K562 (cell line): ENCODE data around the gene CCDC136. TPM values are rescaled to one million over a fixed set of nuclear protein-coding genes. Genes with fewer than 3 reads are reported as not detected.
A peak's percentile ranks its signal among the peaks of the same experiment; 100 is the strongest.

ENCODE experiments used
- ADNP ChIP-seq: fragments of 200-800 bp; sonication (Bioruptor generic); IDR thresholded peaks from 2 replicates; pipeline ENCODE4 v1.6.1; 2016; ENCODE audit warnings: missing genetic modification characterization, missing compliant biosample characterization
- CBFB ChIP-seq: sonication (generic); formaldehyde crosslinking; IDR thresholded peaks from 2 replicates; pipeline ENCODE4 v1.4.0; 2020; ENCODE audit warnings: mild to moderate bottlenecking, missing genetic modification reagents
- CBX2 ChIP-seq: fragments of 200-600 bp; sonication (generic); IDR thresholded peaks from one replicate; pipeline ENCODE4 v1.6.1; 2012; ENCODE audit warnings: mild to moderate bottlenecking, low read length, inconsistent platforms; ENCODE audit not compliant: insufficient read depth, poor library complexity, severe bottlenecking
- CEBPB ChIP-seq: fragments of 450-650 bp; IDR thresholded peaks from 2 replicates; pipeline ENCODE4 v1.6.1; 2016; ENCODE audit warnings: missing genetic modification characterization, missing compliant biosample characterization
- CHD4 ChIP-seq: fragments of 200-600 bp; sonication (generic); IDR thresholded peaks from 3 replicates; pipeline ENCODE4 v1.6.1; 2012; ENCODE audit warnings: low read depth, mild to moderate bottlenecking, mixed read lengths, low read length, inconsistent platforms; ENCODE audit not compliant: insufficient read depth, insufficient replicate concordance, poor library complexity, severe bottlenecking
- DIDO1 ChIP-seq: fragments of 450-650 bp; IDR thresholded peaks from 2 replicates; pipeline ENCODE4 v1.6.1; 2016; ENCODE audit warnings: low read depth, missing biosample characterization, missing genetic modification characterization
- DMBX1 ChIP-seq: fragments of 250-450 bp; sonication (Bioruptor Pico); IDR thresholded peaks from 2 replicates; pipeline ENCODE4 v1.8.0; 2022; ENCODE audit warnings: inconsistent platforms, mild to moderate bottlenecking, moderate library complexity, borderline replicate concordance
- E2F3 ChIP-seq: fragments of 250-450 bp; sonication (Bioruptor Pico); IDR thresholded peaks from 2 replicates; pipeline ENCODE4 v1.4.0; 2020; ENCODE audit warnings: mild to moderate bottlenecking
- ETV1 ChIP-seq: fragments of 450-650 bp; conservative IDR thresholded peaks from 2 replicates; pipeline ENCODE4 v1.6.1; 2016; ENCODE audit warnings: missing genetic modification characterization, control low read depth, low read depth, missing compliant biosample characterization
- PPARD ChIP-seq: fragments of 250-450 bp; sonication (Bioruptor Pico); IDR thresholded peaks from 2 replicates; pipeline ENCODE4 v1.8.0; 2022; ENCODE audit warnings: inconsistent platforms, mild to moderate bottlenecking, moderate library complexity
- RBM25 ChIP-seq: fragments of 200-400 bp; formaldehyde crosslinking; IDR thresholded peaks from 2 replicates; pipeline ENCODE4 v1.6.1; 2018; ENCODE audit warnings: low read length, low read depth, moderate library complexity; ENCODE audit not compliant: severe bottlenecking
- ZC3H8 ChIP-seq: fragments of 450-650 bp; IDR thresholded peaks from 2 replicates; pipeline ENCODE4 v1.6.1; 2017
- ZNF311 ChIP-seq: fragments of 250-450 bp; sonication (Bioruptor Pico); IDR thresholded peaks from 2 replicates; pipeline ENCODE4 v1.4.0; 2020; ENCODE audit warnings: mild to moderate bottlenecking, moderate library complexity
- polyA plus RNA-seq, 8 experiments: library from polyadenylated mRNA; depleted of rRNA in 4 of 8; stranded (reverse) in 5 of 8; unstranded in 3 of 8; fragments of >200 nt; fragmentation: Nextera tagmentation in 2 of 8; fragmentation: Illumina TruSeq in 1 of 8; extraction: Ambion mirVana in 2 of 8; extraction: Trizol in 1 of 8; gene quantifications; 2 replicates each; pipeline versions ENCODE4 v1.2.1 to v1.2.3, GENCODE V29; 2011 to 2014; ENCODE audit warnings: inconsistent platforms in 1 of 8, missing spikeins in 1 of 8
- total RNA-seq, 7 experiments: library from RNA; depleted of rRNA in 6 of 7; stranded (reverse); fragments of >200 nt in 6 of 7; fragmentation: Illumina TruSeq in 2 of 7; extraction: Trizol in 2 of 7; gene quantifications; 2 replicates each; pipeline versions ENCODE4 v1.2.1 to v1.2.3, GENCODE V29; 2011 to 2021; ENCODE audit warnings: low replicate concordance in 1 of 7
- TF ChIP-seq, protein P1 (sequence below): fragments of 450-650 bp; IDR thresholded peaks from 2 replicates; pipeline ENCODE4 v1.6.1; 2016
- TF ChIP-seq, protein P2 (sequence below): sonication (generic); formaldehyde crosslinking; IDR thresholded peaks from 2 replicates; pipeline ENCODE4 v1.8.1; 2023; ENCODE audit warnings: mild to moderate bottlenecking, missing genetic modification reagents
- TF ChIP-seq, protein P3 (sequence below): fragments of 450-650 bp; IDR thresholded peaks from 2 replicates; pipeline ENCODE4 v1.6.1; 2016; ENCODE audit warnings: low read depth

Gene CCDC136
- total and polyA plus RNA-seq, 9 of the 15 experiments (the other 6 are each of a cell fraction or from before 2014, with no cell fraction given), result 2.4 to 40.8 (median 26.5) TPM

DNA sequence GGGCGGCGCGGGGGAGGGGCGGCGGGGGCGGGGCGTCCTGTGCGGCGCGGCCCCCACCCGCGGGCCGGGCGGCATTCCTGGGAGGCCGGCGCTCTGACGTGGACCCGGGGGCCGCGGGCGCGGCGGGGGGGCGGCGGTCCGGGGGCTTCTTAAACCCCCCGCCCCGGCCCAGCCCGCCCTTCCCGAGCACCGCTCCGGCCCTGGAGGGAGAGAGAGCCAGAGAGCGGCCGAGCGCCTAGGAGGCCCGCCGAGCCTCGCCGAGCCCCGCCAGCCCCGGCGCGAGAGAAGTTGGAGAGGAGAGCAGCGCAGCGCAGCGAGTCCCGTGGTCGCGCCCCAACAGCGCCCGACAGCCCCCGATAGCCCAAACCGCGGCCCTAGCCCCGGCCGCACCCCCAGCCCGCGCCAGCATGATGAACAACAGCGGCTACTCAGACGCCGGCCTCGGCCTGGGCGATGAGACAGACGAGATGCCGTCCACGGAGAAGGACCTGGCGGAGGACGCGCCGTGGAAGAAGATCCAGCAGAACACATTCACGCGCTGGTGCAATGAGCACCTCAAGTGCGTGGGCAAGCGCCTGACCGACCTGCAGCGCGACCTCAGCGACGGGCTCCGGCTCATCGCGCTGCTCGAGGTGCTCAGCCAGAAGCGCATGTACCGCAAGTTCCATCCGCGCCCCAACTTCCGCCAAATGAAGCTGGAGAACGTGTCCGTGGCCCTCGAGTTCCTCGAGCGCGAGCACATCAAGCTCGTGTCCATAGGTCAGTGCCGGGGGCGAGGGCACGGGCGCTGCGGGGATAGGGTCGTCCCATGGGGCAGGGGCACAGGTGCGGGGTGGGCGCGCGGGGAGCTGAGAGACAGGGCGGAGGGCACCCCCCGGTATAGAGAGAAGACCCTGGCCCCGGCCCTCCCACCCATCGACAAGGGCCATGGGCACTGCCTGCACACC is 38.7 kb downstream of the CCDC136 start, which contains the start of gene FLNC (continued):
- TF ChIP-seq ADNP (tag), result no peak
- no peak for TF ChIP-seq CHD4
- TF ChIP-seq, protein P1, sequence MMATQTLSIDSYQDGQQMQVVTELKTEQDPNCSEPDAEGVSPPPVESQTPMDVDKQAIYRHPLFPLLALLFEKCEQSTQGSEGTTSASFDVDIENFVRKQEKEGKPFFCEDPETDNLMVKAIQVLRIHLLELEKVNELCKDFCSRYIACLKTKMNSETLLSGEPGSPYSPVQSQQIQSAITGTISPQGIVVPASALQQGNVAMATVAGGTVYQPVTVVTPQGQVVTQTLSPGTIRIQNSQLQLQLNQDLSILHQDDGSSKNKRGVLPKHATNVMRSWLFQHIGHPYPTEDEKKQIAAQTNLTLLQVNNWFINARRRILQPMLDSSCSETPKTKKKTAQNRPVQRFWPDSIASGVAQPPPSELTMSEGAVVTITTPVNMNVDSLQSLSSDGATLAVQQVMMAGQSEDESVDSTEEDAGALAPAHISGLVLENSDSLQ, result no peak
- TF ChIP-seq, protein P2, sequence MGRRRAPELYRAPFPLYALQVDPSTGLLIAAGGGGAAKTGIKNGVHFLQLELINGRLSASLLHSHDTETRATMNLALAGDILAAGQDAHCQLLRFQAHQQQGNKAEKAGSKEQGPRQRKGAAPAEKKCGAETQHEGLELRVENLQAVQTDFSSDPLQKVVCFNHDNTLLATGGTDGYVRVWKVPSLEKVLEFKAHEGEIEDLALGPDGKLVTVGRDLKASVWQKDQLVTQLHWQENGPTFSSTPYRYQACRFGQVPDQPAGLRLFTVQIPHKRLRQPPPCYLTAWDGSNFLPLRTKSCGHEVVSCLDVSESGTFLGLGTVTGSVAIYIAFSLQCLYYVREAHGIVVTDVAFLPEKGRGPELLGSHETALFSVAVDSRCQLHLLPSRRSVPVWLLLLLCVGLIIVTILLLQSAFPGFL, result no peak
- TF ChIP-seq, protein P3, sequence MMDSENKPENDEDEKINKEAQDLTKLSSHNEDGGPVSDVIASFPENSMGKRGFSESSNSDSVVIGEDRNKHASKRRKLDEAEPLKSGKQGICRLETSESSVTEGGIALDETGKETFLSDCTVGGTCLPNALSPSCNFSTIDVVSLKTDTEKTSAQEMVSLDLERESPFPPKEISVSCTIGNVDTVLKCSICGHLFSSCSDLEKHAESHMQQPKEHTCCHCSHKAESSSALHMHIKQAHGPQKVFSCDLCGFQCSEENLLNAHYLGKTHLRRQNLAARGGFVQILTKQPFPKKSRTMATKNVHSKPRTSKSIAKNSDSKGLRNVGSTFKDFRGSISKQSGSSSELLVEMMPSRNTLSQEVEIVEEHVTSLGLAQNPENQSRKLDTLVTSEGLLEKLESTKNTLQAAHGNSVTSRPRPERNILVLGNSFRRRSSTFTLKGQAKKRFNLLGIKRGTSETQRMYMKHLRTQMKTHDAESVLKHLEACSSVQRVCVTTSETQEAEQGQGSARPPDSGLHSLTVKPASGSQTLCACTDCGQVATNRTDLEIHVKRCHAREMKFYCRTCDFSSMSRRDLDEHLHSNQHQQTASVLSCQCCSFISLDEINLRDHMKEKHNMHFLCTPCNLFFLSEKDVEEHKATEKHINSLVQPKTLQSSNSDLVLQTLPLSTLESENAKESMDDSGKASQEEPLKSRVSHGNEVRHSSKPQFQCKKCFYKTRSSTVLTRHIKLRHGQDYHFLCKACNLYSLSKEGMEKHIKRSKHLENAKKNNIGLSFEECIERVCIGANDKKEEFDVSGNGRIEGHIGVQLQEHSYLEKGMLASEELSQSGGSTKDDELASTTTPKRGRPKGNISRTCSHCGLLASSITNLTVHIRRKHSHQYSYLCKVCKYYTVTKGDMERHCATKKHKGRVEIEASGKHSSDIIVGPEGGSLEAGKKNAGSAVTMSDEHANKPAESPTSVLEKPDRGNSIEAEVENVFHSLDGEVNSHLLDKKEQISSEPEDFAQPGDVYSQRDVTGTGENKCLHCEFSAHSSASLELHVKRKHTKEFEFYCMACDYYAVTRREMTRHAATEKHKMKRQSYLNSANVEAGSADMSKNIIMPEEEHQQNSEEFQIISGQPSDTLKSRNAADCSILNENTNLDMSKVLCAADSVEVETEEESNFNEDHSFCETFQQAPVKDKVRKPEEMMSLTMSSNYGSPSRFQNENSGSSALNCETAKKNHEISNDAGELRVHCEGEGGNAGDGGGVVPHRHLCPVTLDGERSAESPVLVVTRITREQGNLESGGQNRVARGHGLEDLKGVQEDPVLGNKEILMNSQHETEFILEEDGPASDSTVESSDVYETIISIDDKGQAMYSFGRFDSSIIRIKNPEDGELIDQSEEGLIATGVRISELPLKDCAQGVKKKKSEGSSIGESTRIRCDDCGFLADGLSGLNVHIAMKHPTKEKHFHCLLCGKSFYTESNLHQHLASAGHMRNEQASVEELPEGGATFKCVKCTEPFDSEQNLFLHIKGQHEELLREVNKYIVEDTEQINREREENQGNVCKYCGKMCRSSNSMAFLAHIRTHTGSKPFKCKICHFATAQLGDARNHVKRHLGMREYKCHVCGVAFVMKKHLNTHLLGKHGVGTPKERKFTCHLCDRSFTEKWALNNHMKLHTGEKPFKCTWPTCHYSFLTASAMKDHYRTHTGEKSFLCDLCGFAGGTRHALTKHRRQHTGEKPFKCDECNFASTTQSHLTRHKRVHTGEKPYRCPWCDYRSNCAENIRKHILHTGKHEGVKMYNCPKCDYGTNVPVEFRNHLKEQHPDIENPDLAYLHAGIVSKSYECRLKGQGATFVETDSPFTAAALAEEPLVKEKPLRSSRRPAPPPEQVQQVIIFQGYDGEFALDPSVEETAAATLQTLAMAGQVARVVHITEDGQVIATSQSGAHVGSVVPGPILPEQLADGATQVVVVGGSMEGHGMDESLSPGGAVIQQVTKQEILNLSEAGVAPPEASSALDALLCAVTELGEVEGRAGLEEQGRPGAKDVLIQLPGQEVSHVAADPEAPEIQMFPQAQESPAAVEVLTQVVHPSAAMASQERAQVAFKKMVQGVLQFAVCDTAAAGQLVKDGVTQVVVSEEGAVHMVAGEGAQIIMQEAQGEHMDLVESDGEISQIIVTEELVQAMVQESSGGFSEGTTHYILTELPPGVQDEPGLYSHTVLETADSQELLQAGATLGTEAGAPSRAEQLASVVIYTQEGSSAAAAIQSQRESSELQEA, result no peak
- no peak for TF ChIP-seq ZNF311
- TF ChIP-seq ZC3H8, result no peak
- no peak for TF ChIP-seq RBM25
- TF ChIP-seq DIDO1, result no peak
- TF ChIP-seq DMBX1, result no peak
- no peak for TF ChIP-seq PPARD (CRISPR knock-in tag)
- peak; percentile 16; the same call in 1 of the 2 replicates for TF ChIP-seq E2F3 (CRISPR knock-in tag)
- no peak for TF ChIP-seq CBFB (CRISPR knock-in tag)
- no peak for TF ChIP-seq CBX2
- TF ChIP-seq CEBPB (tag), result no peak
- TF ChIP-seq ETV1 (tag), result peak; percentile 71
